ENCODE data around the gene MAP3K4. TPM values are rescaled to one million over a fixed set of nuclear protein-coding genes. Genes with fewer than 3 reads are reported as not detected.

The MAP3K4 gene
- polyA plus RNA-seq, 4 donors, result 26.7 to 44.5 (median 37.4) TPM

DNA sequence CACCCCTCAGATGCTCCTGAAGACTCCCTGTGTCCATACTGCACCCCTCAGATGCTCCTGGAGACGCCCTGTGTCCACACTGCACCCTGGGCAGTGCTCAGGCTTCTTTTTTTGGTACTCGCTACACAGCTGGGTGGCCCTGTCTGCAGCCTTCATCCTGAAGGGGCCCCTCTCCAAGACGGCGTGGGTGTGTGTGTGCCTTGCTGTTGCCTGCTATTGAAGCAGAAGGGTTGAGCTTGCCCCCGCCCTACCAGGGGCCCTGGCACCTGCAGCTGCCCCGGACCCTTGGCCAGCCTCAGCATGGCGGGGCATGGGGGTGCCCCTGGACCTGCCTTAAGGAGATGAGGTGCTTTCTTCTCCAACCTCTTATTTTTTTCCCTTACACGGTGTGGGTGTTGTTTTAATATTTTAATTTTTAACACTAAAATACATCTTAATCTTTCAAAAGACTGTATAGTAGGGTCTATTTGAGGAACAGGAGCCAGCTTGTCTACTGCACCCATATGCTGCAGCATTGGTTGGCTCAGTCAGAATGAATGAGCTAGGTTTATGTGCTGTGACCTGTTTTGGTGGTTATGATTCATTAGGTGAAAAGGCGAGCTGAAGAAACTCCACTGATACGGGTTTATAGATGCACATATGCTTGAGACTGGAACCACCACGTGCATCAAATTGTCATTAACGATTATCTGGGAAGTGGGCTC lies 146.4 kb downstream of the MAP3K4 start:
- no peak for DNase-seq (ENCODE audit: low read depth in 4 of 4, low spot score in 3 of 4)

DNA sequence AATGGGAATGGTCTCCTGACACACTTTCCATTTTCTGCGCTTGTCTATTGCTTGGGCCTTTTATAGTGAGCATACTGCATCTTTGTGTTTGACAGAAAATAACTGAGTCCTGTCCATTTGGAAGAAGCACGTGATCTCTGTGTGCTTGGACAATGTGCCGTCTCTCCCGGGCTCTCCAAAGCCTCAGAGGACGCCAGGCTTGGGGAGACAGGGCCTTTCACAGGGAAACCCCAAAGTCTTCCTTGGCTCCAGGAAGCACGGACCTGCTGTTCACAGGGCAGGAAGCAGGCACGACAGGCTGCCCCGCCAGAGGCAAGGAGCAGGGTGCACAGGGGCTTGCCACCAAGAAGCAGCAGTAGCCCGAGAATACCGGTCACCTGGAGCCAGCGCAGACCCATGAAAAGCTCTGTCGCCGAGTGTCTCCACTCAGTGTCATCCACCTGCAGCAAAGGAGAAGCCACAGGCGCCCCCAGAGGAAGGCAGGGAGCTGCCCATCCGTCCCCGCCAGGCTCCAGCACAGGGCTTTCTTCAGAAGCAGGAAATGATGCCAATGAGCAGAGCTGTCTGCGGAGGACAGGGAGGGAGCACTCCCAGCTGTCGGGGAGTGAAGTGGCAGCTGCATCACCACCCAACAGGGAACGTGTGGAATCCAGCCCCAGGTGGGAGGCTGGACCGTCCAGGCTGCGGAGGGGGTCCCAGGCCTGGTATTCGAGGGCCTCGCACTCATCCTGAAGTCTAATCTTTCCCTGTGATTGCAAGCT lies 147.2 kb downstream of the MAP3K4 start:
- DNase-seq (ENCODE audit: low read depth in 4 of 4, low spot score in 3 of 4), result no peak

DNA sequence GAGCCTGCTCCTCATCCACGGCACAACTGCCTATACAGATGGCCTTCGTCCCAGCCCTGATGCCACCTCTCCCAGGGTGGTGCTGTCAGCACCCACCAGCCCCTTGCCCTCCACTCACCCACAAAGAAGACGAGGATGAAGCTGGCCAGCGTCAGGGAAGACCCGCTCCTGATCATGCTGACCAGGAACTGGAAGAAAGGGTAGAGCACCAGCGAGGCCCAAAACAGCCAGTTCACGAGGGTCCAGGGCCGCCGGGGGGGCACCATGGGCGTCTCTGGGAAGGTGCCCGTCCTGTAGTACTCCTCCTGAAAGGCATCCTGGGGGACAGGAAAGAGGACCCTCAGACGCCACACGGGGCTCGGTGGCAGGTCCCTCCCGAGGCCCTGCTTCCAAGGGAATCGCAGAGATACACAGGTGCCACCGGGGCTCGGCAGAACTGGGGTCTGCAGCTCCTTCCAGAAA lies 147.8 kb downstream of the MAP3K4 start:
- DNase-seq (ENCODE audit: low read depth in 4 of 4, low spot score in 3 of 4), result no peak

DNA sequence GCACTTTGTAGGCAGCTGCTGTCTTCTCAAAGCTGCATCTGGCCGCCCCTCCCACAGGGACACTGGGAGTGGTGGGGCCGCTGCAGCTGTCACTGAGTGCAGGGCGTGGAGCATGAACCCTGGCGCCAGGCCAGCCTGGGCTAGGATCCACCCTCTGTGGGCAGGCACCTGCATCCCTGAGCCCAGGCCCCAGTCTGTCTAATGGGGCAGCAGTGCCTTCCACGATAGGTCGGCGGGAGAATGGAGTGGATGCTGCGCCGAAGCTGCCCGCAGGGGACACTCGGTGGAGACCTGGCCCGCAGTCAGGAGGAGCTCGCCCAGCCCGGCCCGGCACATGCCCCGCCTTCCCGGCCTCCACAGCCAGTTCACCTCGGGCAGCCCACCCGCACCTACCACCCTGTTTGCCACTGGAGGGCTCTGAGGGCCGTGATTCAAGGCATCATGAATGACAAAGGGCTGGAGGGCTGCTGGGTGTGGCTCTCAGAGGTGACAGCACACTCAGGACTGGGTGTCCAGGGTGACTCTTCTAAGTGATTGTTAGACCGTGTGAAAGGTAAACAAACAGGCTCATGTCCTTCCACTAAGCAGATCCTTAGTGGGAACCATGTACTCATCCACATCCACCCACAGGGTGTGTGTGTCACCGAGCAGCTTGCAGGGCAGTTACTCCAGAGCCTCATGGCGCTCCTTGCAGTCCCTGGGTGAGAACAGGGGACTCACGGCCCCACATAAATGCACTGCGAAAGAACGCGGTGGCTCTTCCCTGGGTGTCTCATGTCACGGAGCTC lies 148.4 kb downstream of the MAP3K4 start:
- DNase-seq (ENCODE audit: low read depth in 4 of 4, low spot score in 3 of 4), result no peak

DNA sequence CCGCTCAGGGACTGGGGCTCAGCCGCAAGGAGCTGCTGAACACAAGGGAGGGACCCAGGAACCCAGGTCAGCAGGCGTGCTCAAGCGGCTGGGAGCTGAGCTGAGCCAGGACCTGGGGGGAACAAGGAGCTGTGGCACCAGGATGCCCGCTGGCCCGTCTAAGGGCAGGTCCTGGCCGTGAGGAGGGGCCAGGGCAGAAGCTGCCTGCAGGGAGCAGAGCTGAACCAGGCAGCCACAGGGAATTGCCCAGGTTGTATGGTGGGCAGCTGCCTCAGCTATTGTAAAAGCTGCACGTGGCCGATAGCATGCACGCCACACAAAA lies 148.9 kb downstream of the MAP3K4 start:
- no peak for DNase-seq (ENCODE audit: low read depth in 4 of 4, low spot score in 3 of 4)

DNA sequence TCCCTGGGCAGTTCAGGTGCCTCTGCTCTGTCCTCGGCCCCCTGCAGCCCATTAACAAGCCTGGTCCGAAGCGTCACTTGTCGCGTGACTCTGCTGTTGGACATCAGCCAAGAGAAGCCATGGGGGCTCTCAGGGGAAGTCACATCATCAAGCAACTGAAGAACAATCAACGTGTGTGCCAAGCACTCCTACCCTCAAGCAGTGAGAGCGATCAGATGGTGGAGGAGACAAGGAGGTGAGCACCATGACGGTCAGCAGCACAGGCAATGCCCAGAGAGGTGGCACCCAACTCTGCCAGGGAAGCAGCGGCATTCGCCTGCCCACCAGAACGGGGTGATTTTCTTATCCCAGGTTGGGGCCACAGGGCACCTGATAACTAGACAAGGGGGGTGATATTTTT lies 149.6 kb downstream of the MAP3K4 start:
- DNase-seq (ENCODE audit: low read depth in 4 of 4, low spot score in 3 of 4), result no peak

DNA sequence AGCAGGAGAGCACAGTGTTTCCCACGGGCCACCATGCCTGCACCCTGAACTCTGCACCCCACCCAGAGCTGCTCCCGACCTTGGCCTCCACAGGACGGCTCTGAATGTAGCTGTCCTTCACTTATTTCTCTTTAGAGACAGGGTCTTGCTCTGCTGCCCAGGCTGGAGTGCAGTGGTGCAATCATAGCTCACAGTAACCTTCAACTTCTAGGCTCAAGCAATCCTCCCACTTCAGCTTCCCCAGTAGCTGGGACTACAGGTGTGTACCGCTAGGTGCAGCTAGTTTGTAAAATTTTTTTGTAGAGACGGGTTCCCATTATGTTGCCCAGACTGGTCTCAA lies 151.4 kb downstream of the MAP3K4 start:
- no peak for DNase-seq (ENCODE audit: low read depth in 4 of 4, low spot score in 3 of 4)

DNA sequence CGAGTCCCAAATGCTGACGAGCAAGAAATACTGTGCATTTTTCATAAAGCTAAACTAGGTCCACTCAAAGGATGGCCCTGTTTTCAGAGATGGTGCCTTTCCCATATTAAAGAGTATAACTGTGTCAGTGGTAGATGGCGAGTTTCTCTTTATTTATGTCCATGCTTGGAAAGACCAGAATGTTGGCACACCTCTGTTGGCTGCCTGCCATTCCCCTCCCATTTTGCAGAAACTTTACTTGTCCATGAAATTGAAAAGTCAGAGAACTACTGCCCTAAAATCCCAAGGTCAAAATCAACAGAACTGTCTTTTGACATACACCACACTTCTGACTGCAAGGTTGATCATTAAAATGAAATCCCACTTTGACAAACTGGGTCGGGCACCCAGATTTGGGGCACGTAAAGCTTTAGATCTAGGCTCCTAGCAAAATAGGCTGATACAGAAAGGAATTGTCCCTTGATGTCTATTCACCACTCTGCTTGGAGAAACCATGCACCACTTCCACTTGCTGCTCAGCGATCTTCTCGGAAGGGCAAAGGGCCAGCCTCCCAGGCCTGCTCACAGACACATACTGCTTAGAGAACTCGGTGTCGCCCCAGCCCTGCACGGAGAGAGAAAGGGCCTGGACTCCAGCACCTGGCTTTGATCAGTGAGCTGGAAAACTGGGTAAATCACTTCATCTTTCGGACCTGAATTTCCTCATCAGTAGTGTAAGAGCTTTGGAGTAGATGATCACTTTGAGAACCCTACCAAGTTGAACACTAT lies 152.3 kb downstream of the MAP3K4 start:
- DNase-seq (ENCODE audit: low read depth in 4 of 4, low spot score in 3 of 4), result no peak

DNA sequence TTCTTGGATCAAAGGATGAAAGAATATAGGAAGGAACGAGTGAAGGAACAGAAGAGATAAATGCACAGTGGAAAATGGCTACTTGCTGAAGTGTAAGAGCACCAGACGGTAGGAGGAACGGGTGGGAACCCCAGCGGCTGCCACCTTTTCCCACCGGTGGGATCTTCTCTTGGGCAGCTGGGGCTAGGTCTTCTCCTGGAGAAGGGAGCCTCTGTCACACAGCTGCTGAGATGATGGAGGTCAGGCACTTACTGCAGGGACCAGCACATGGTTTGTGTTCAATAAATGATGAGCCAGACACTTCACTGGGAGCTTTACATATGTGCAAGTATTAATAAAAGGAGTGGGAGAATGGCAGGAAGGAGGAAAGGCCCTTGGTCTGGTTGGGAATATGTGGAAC lies 158.6 kb downstream of the MAP3K4 start:
- DNase-seq (ENCODE audit: low read depth in 4 of 4, low spot score in 3 of 4), result no peak

DNA sequence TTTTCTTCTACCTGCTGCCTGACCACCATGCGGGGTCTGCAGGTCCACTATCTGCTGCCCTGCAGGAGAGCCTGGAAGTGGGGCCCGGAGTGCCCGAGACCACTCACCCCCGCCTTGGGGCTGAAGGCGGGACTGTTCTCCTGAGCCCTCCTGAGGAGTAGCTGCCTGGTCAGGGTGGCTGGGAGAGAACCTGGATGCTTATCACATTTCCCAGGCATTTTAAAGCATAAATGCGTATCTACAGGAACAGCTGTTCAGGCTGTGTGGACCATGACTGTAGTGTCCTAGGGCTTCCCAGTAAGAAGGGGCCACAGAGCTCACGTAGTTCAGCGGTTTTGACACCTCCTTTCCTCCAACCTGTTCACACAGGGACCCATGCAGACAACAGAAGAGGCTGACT lies 159.0 kb downstream of the MAP3K4 start:
- no peak for DNase-seq (ENCODE audit: low read depth in 4 of 4, low spot score in 3 of 4)

DNA sequence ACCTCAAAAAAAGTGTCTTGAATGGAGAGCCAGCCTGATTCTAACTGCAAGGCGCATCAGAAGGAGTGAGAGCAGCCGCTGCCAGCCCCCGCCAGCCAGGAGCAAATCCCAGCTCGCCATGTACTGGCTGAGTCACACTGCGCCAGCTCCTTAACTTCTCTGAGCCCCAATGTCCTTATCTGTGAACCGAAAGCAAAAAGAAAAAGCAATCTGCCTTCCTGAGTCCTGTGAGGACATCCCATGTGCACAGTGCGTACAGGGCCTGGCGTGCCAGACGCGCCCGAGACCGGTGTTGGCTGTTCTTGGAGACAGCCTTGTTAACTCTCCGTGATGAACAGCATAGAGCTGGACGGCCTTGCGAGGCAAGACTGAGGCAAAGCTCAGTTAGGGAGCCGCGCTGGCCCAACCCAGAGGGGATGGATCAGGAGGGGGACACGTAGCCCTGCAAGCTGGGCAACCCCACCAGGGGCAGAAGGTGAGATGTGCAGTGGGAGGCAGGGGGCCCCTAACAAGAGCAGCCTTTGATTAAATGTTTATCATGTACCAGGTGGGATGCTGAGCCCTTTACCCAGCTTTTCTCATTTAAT lies 159.6 kb downstream of the MAP3K4 start:
- DNase-seq (ENCODE audit: low read depth in 4 of 4, low spot score in 3 of 4), result no peak

DNA sequence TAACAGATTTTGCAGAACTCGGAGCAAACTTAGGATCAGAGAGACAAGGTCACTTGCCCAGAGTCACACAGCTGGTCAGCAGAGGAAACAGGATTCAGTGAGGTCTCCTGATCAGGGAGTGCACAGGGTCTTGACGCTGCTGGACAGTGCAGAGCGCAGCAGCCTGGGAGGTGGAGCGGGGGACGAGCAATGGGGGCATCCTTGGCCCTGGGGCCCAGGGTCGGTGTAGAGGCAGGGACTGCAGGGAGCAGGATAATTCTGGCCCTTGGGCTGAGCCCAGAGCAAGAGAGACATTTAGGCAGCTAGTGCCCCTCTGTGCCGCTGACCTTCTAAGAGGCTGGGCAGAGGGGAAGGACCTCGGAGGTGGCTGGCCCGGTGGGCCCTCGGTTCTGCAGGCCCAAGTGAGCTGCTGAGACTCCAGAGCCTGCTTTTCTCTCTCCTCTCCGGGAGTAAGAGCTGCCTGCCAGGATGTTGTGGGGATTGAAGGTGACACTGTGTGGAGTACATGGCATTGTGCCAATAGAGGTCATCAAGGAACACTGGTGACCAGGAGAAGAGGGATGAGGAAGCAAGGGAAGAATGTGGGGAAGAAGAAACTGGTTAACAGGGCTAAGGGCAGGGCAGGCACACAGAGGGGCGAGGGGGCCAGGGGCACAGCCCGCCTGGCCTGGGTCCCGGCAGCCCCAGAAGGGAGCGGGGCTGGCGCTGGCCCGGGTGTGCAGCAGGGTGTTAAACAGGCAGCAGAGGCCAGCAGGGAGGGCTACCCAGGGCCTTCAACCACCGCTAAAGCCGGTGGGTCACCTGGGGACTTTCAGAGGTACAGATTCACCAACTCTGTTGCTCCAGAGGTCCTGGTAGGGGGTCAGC lies 160.3 kb downstream of the MAP3K4 start:
- DNase-seq (ENCODE audit: low read depth in 4 of 4, low spot score in 3 of 4), result no peak

DNA sequence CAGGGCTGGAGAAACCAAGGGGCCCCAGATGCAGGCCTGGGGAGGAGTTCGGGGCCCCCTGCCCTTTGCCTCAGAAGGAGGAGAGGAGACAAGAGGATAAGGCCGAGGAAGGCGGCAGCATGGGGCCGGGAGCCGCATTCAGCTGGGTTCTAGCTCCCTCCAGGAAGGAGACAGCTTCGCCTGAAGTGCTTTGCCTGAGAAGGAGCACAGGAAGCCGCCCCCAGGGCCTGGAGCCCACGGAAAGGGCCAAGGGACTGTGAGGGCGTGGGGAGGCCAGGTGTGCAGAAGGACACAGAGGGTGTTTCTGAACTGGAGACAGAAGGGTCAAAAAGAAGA lies 160.9 kb downstream of the MAP3K4 start:
- no peak for DNase-seq (ENCODE audit: low read depth in 4 of 4, low spot score in 3 of 4)

DNA sequence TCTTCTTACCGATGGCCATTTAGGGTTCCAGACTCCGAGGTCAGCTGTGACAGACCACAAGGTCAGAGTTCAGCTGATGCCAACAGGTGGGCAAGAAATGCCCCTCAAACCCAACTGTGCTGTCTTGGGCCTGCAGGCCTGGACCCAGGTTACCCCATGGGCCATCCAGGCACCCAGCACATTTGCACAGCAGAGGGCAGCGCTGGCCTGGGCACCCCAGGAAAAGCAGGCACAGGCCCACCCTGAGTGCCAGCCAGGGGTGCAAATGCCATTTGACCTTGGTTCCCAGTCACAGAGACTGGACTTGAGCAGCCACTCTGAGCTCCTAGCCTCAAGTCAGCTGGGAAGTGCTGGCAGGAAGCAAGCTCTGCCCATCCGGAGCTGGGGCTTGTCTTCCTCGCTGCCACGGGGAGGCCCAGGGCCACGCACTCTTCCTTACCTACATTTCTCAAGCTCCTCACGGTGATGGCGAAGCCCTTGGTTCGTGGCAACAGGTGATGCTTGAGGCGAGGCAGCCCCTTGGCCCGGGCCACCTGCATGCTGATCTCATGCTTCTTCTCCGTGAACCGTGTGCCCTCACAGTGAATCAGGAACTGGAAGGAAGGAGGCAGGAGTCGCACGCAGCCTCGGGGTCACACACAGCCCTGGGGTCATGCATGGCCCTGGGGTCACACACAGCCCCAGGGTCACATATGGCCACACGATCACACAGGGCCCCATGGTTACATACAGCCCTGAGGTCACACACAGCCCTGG lies 161.5 kb downstream of the MAP3K4 start:
- no peak for DNase-seq (ENCODE audit: low read depth in 4 of 4, low spot score in 3 of 4)

DNA sequence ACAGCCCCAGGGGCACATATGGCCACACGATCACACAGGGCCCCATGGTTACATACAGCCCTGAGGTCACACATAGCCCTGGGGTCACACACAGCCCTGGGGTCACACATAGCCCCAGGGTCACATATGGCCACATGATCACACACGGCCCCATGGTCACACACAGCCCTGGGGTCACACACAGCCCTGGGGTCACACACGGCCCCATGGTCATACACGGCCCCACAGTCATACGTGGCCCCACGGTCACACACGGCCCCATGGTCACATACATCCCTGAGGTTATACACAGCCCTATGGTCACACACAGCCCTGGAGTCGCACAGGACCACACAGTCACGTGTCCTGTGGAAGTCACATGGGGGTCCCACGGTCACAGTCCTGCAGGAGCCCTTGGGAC lies 162.2 kb downstream of the MAP3K4 start:
- DNase-seq (ENCODE audit: low read depth in 4 of 4, low spot score in 3 of 4), result no peak

DNA sequence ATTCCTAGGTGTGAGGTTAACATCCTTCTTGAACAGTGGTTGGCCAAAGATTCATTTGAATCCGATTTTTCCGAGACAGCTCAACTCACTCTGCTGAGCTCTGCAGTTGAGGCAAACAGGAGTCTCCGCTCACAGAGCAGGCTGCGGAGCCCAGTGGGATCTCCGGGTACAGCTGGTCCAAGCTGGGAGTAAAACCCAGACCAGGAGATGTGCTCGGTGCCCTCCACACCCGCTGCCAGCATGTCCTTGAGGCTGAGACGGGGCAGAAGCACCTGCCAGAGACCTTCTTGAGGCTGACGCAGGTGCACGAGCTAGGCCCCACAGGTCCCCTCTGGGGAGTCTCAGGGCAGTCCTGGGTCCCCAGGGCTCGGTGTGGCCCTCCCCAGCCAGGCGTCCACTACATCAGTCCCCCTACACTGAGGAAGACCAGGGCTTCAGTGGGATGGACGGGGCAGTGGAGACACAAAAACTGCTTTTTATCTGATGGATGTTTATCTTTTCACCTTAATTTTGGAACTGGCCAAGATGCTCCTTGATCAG lies 163.3 kb downstream of the MAP3K4 start:
- DNase-seq (ENCODE audit: low read depth in 4 of 4, low spot score in 3 of 4), result no peak

DNA sequence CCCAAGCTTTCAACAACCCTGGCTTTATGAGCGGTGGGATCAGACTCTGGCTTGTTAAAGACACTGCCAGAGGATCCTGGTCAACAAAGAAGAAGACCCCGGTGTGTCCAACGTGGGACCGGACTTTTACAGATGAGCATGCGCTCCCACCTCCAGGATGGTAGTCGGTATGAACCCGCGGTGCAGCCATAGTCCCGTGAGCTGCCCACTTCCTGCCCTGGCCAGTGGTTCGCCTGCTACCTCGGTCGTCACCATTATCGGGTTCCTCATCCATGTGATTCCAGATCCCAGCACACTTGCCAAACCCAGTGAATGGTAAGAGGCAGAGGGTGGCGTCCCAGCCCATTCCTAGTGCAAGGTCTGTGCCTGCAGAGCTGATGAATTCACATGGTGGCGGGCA lies 169.6 kb downstream of the MAP3K4 start:
- no peak for DNase-seq (ENCODE audit: low read depth in 4 of 4, low spot score in 3 of 4)

DNA sequence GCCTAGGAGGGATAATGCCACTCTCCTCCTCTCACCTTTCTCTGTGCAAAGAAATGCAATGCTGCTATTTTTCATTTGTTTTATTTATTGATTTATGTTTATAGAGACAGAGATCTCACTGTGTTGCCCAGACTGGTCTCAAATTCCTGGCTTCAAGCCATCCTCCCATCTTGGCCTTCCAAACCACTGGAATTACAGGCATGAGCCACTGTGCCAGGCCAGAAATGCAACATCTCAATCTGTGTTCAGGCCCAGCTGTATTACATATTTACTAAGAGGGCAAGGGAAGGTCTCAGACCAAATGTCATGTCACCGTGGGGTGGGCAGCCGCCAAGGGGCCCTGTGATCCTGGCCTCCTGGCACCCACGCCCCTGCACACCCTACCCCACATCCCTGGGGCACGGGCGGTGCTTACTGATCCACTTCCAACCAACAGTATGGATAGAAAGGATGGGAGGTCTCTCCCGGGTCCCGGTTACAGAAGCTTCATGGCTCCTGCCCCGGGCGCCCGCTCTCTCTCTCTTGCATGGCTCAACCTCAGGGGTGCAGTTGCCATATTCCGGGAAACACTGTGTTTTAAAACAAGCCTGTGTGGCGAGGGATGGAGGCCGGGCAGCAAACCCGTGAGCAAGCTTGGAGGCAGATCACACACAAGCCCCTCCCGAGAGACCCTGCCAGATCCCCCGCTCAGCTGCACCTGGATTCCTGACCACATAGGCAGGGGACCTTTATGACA lies 170.5 kb downstream of the MAP3K4 start:
- DNase-seq (ENCODE audit: low read depth in 4 of 4, low spot score in 3 of 4), result no peak
